ENCODE measurements around the gene AKTIP. TPM values are rescaled to one million over a fixed set of nuclear protein-coding genes. Genes with fewer than 3 reads are reported as not detected.

The AKTIP gene
- polyA plus RNA-seq, 2 donors: 22.5 to 27.2 TPM

- Histone ChIP-seq H3K27me3 (ENCODE audit: control insufficient read depth in 1 of 2, insufficient read depth in 2 of 2, low read length in 2 of 2) (no peaks in the 10 kb centered on the region), H3K36me3 (ENCODE audit: control insufficient read depth in 2 of 2, insufficient read depth in 2 of 2, low read length in 1 of 2) (peaks cover 5 to 11% of the 10 kb centered on the region in 2 donors), H3K9me3 (ENCODE audit: control insufficient read depth in 2 of 2, insufficient read depth in 1 of 2, low read depth in 1 of 2, low read length in 1 of 2) (no peaks in the 10 kb centered on the region), H3K4me3 (ENCODE audit: low read depth in 1 of 2, low read length in 2 of 2) (no peak overlapping the region), H3K4me1 (ENCODE audit: control insufficient read depth in 2 of 2, insufficient read depth in 2 of 2, low read length in 1 of 2) (no peaks in the 10 kb centered on the region), H3K27ac (ENCODE audit: low read depth in 2 of 2, low read length in 1 of 2) (no peak overlapping the region)
- WGBS, 2 donors: 78 to 84% methylated on average over 1 of the region's 1 CpG
Measured at GRCh38 chr16:53489755-53490154, 13.3 kb downstream of the AKTIP start.

- Histone ChIP-seq H3K4me1 (ENCODE audit: control insufficient read depth in 2 of 2, insufficient read depth in 2 of 2, low read length in 1 of 2) (no peaks in the 10 kb centered on the region), H3K9me3 (ENCODE audit: control insufficient read depth in 2 of 2, insufficient read depth in 1 of 2, low read depth in 1 of 2, low read length in 1 of 2) (no peaks in the 10 kb centered on the region), H3K4me3 (ENCODE audit: low read depth in 1 of 2, low read length in 2 of 2) (no peak overlapping the region), H3K36me3 (ENCODE audit: control insufficient read depth in 2 of 2, insufficient read depth in 2 of 2, low read length in 1 of 2) (peaks cover 8 to 10% of the 10 kb centered on the region in 2 donors), H3K27ac (ENCODE audit: low read depth in 2 of 2, low read length in 1 of 2) (no peak overlapping the region), H3K27me3 (ENCODE audit: control insufficient read depth in 1 of 2, insufficient read depth in 2 of 2, low read length in 2 of 2) (no peaks in the 10 kb centered on the region)
Measured at GRCh38 chr16:53486230-53486629, 16.8 kb downstream of the AKTIP start.

- no peaks in the 10 kb centered on the region for H3K27me3 ChIP-seq (ENCODE audit: control insufficient read depth in 1 of 2, insufficient read depth in 2 of 2, low read length in 2 of 2)
- no peak overlapping the region for H3K4me3 ChIP-seq (ENCODE audit: low read depth in 1 of 2, low read length in 2 of 2)
- no peaks in the 10 kb centered on the region for H3K9me3 ChIP-seq (ENCODE audit: control insufficient read depth in 2 of 2, insufficient read depth in 1 of 2, low read depth in 1 of 2, low read length in 1 of 2)
- peaks cover 4 to 9% of the 10 kb centered on the region in 2 donors for H3K36me3 ChIP-seq (ENCODE audit: control insufficient read depth in 2 of 2, insufficient read depth in 2 of 2, low read length in 1 of 2)
- no peaks in the 10 kb centered on the region for H3K4me1 ChIP-seq (ENCODE audit: control insufficient read depth in 2 of 2, insufficient read depth in 2 of 2, low read length in 1 of 2)
- no peak overlapping the region for H3K27ac ChIP-seq (ENCODE audit: low read depth in 2 of 2, low read length in 1 of 2)
- 97 to 98% methylated on average over 2 of the region's 2 CpGs for WGBS, 2 donors
Measured at GRCh38 chr16:53484542-53484941, 18.5 kb downstream of the AKTIP start.

- Histone ChIP-seq H3K36me3 (ENCODE audit: control insufficient read depth in 2 of 2, insufficient read depth in 2 of 2, low read length in 1 of 2) (peaks cover 7 to 9% of the 10 kb centered on the region in 2 donors), H3K27me3 (ENCODE audit: control insufficient read depth in 1 of 2, insufficient read depth in 2 of 2, low read length in 2 of 2) (no peaks in the 10 kb centered on the region), H3K27ac (ENCODE audit: low read depth in 2 of 2, low read length in 1 of 2) (peak overlapping the region in 1 of 2 donors; percentile 3), H3K9me3 (ENCODE audit: control insufficient read depth in 2 of 2, insufficient read depth in 1 of 2, low read depth in 1 of 2, low read length in 1 of 2) (no peaks in the 10 kb centered on the region), H3K4me3 (ENCODE audit: low read depth in 1 of 2, low read length in 2 of 2) (no peak overlapping the region), H3K4me1 (ENCODE audit: control insufficient read depth in 2 of 2, insufficient read depth in 2 of 2, low read length in 1 of 2) (no peaks in the 10 kb centered on the region)
- 91 to 92% methylated on average over 2 of the region's 2 CpGs for WGBS, 2 donors
Measured at GRCh38 chr16:53482123-53482522, 20.9 kb downstream of the AKTIP start.

GRCh38 chr16:53480394-53480793 lies 22.6 kb downstream of the AKTIP start:
- Histone ChIP-seq H3K4me1 (ENCODE audit: control insufficient read depth in 2 of 2, insufficient read depth in 2 of 2, low read length in 1 of 2) (no peaks in the 10 kb centered on the region), H3K27ac (ENCODE audit: low read depth in 2 of 2, low read length in 1 of 2) (no peak overlapping the region), H3K4me3 (ENCODE audit: low read depth in 1 of 2, low read length in 2 of 2) (no peak overlapping the region), H3K36me3 (ENCODE audit: control insufficient read depth in 2 of 2, insufficient read depth in 2 of 2, low read length in 1 of 2) (peaks cover 7 to 9% of the 10 kb centered on the region in 2 donors), H3K27me3 (ENCODE audit: control insufficient read depth in 1 of 2, insufficient read depth in 2 of 2, low read length in 2 of 2) (no peaks in the 10 kb centered on the region), H3K9me3 (ENCODE audit: control insufficient read depth in 2 of 2, insufficient read depth in 1 of 2, low read depth in 1 of 2, low read length in 1 of 2) (no peaks in the 10 kb centered on the region)
- 90 to 97% methylated on average over 1 of the region's 1 CpG for whole genome bisulfite sequencing, 2 donors

GRCh38 chr16:53478965-53479364 lies 24.0 kb downstream of the AKTIP start:
- H3K27me3 ChIP-seq (ENCODE audit: control insufficient read depth in 1 of 2, insufficient read depth in 2 of 2, low read length in 2 of 2): no peaks in the 10 kb centered on the region
- no peak overlapping the region for H3K27ac ChIP-seq (ENCODE audit: low read depth in 2 of 2, low read length in 1 of 2)
- no peaks in the 10 kb centered on the region for H3K4me1 ChIP-seq (ENCODE audit: control insufficient read depth in 2 of 2, insufficient read depth in 2 of 2, low read length in 1 of 2)
- H3K9me3 ChIP-seq (ENCODE audit: control insufficient read depth in 2 of 2, insufficient read depth in 1 of 2, low read depth in 1 of 2, low read length in 1 of 2): no peaks in the 10 kb centered on the region
- peaks cover 8 to 9% of the 10 kb centered on the region in 2 donors for H3K36me3 ChIP-seq (ENCODE audit: control insufficient read depth in 2 of 2, insufficient read depth in 2 of 2, low read length in 1 of 2)
- WGBS, 2 donors: 97 to 99% methylated on average over 5 of the region's 5 CpGs
- H3K4me3 ChIP-seq (ENCODE audit: low read depth in 1 of 2, low read length in 2 of 2): no peak overlapping the region

- Histone ChIP-seq H3K27me3 (ENCODE audit: control insufficient read depth in 1 of 2, insufficient read depth in 2 of 2, low read length in 2 of 2) (no peaks in the 10 kb centered on the region), H3K4me3 (ENCODE audit: low read depth in 1 of 2, low read length in 2 of 2) (no peak overlapping the region), H3K36me3 (ENCODE audit: control insufficient read depth in 2 of 2, insufficient read depth in 2 of 2, low read length in 1 of 2) (peaks cover 4 to 6% of the 10 kb centered on the region in 2 donors), H3K9me3 (ENCODE audit: control insufficient read depth in 2 of 2, insufficient read depth in 1 of 2, low read depth in 1 of 2, low read length in 1 of 2) (no peaks in the 10 kb centered on the region), H3K4me1 (ENCODE audit: control insufficient read depth in 2 of 2, insufficient read depth in 2 of 2, low read length in 1 of 2) (no peaks in the 10 kb centered on the region), H3K27ac (ENCODE audit: low read depth in 2 of 2, low read length in 1 of 2) (no peak overlapping the region)
- 82 to 91% methylated on average over 2 of the region's 2 CpGs for WGBS, 2 donors
Measured at GRCh38 chr16:53476867-53477266, 26.1 kb downstream of the AKTIP start.

GRCh38 chr16:53465606-53466280 lies 37.3 kb downstream of the AKTIP start:
- no peaks in the 10 kb centered on the region for H3K4me1 ChIP-seq (ENCODE audit: control insufficient read depth in 2 of 2, insufficient read depth in 2 of 2, low read length in 1 of 2)
- no peak overlapping the region for H3K4me3 ChIP-seq (ENCODE audit: low read depth in 1 of 2, low read length in 2 of 2)
- peaks cover 8 to 16% of the 10 kb centered on the region in 2 donors for H3K36me3 ChIP-seq (ENCODE audit: control insufficient read depth in 2 of 2, insufficient read depth in 2 of 2, low read length in 1 of 2)
- H3K27me3 ChIP-seq (ENCODE audit: control insufficient read depth in 1 of 2, insufficient read depth in 2 of 2, low read length in 2 of 2): no peaks in the 10 kb centered on the region
- WGBS, 2 donors: 62 to 64% methylated on average over 6 of the region's 6 CpGs
- no peak overlapping the region for H3K27ac ChIP-seq (ENCODE audit: low read depth in 2 of 2, low read length in 1 of 2)
- no peaks in the 10 kb centered on the region for H3K9me3 ChIP-seq (ENCODE audit: control insufficient read depth in 2 of 2, insufficient read depth in 1 of 2, low read depth in 1 of 2, low read length in 1 of 2)

GRCh38 chr16:53458635-53459034 lies 44.4 kb downstream of the AKTIP start:
- no peak overlapping the region for H3K27ac ChIP-seq (ENCODE audit: low read depth in 2 of 2, low read length in 1 of 2)
- no peaks in the 10 kb centered on the region for H3K4me1 ChIP-seq (ENCODE audit: control insufficient read depth in 2 of 2, insufficient read depth in 2 of 2, low read length in 1 of 2)
- no peak overlapping the region for H3K4me3 ChIP-seq (ENCODE audit: low read depth in 1 of 2, low read length in 2 of 2)
- H3K27me3 ChIP-seq (ENCODE audit: control insufficient read depth in 1 of 2, insufficient read depth in 2 of 2, low read length in 2 of 2): no peaks in the 10 kb centered on the region
- WGBS, 2 donors: 90 to 95% methylated on average over 8 of the region's 8 CpGs
- H3K9me3 ChIP-seq (ENCODE audit: control insufficient read depth in 2 of 2, insufficient read depth in 1 of 2, low read depth in 1 of 2, low read length in 1 of 2): no peaks in the 10 kb centered on the region
- H3K36me3 ChIP-seq (ENCODE audit: control insufficient read depth in 2 of 2, insufficient read depth in 2 of 2, low read length in 1 of 2): peaks cover 10 to 14% of the 10 kb centered on the region in 2 donors

GRCh38 chr16:53457670-53458069 lies 45.3 kb downstream of the AKTIP start:
- Histone ChIP-seq H3K4me3 (ENCODE audit: low read depth in 1 of 2, low read length in 2 of 2) (no peak overlapping the region), H3K27ac (ENCODE audit: low read depth in 2 of 2, low read length in 1 of 2) (no peak overlapping the region)
- WGBS, 2 donors: 79 to 81% methylated on average over 2 of the region's 2 CpGs

More at GRCh38 chr16:53457670-53458069, 45.3 kb downstream of the AKTIP start:
- no peaks in the 10 kb centered on the region for H3K27me3 ChIP-seq (ENCODE audit: control insufficient read depth in 1 of 2, insufficient read depth in 2 of 2, low read length in 2 of 2)
- H3K4me1 ChIP-seq (ENCODE audit: control insufficient read depth in 2 of 2, insufficient read depth in 2 of 2, low read length in 1 of 2): no peaks in the 10 kb centered on the region
- H3K9me3 ChIP-seq (ENCODE audit: control insufficient read depth in 2 of 2, insufficient read depth in 1 of 2, low read depth in 1 of 2, low read length in 1 of 2): no peaks in the 10 kb centered on the region
- H3K36me3 ChIP-seq (ENCODE audit: control insufficient read depth in 2 of 2, insufficient read depth in 2 of 2, low read length in 1 of 2): peaks cover 10 to 12% of the 10 kb centered on the region in 2 donors

Data from esophagus (tissue), 2 donors.